H1 (cell line): ENCODE results near the gene NFKBIE. TPM values are rescaled to one million over a fixed set of nuclear protein-coding genes. Genes with fewer than 3 reads are reported as not detected.

ENCODE experiments used
- CTCF ChIA-PET: fragments of 300-600 bp; sonication (Branson Sonifier 250); formaldehyde crosslinking; loops from one replicate; lab custom pipeline; 2021; ENCODE audit not compliant: partially characterized antibody; lab: Charles Lee
- POLR2A ChIA-PET: fragments of 300-600 bp; sonication (Branson Sonifier 250); formaldehyde crosslinking; loops from one replicate; lab custom pipeline; 2021; ENCODE audit warnings: inconsistent platforms; ENCODE audit not compliant: partially characterized antibody; lab: Charles Lee
- DNase-seq, 2 experiments: peaks; one replicate each; pipeline versions ENCODE4 v3.0.0 to v3.0.0-alpha.2; 2010 to 2022; ENCODE audit warnings: low spot score in 2 of 2, low read depth in 1 of 2, mixed read lengths in 1 of 2
- FAIRE-seq: peaks from 2 replicates; lab custom pipeline; 2011; peaks lifted over from hg19 to GRCh38; lab: Jason Lieb, UNC
- H2AFZ ChIP-seq: 2 replicates; pipeline ENCODE4 v1.8.1; 2012; ENCODE audit warnings: low read length, inconsistent platforms
- H2AK5ac ChIP-seq: 2 replicates; pipeline ENCODE4 v1.6.1; 2013; ENCODE audit warnings: low read depth, low read length
- H2BK120ac ChIP-seq: replicated peaks from 2 replicates; pipeline ENCODE3; 2013; ENCODE audit warnings: low read depth, low read length, inconsistent platforms
- H2BK12ac ChIP-seq: 2 replicates; pipeline ENCODE4 v1.6.1; 2013; ENCODE audit warnings: low read depth, low read length
- H2BK15ac ChIP-seq: 2 replicates; pipeline ENCODE4 v1.6.1; 2013; ENCODE audit warnings: low read length
- H2BK20ac ChIP-seq: 2 replicates; pipeline ENCODE4 v1.6.1; 2013; ENCODE audit warnings: low read length
- H2BK5ac ChIP-seq: 2 replicates; pipeline ENCODE4 v1.6.1; 2013; ENCODE audit warnings: low read depth, low read length
- H3K14ac ChIP-seq: 2 replicates; pipeline ENCODE4 v1.6.1; 2013; ENCODE audit warnings: inconsistent platforms; ENCODE audit not compliant: insufficient read length
- H3K18ac ChIP-seq: 2 replicates; pipeline ENCODE4 v1.6.1; 2013; ENCODE audit warnings: low read length; ENCODE audit errors: extremely low read depth
- H3K23ac ChIP-seq: 2 replicates; pipeline ENCODE4 v1.6.1; 2013; ENCODE audit warnings: inconsistent platforms; ENCODE audit not compliant: insufficient read length
- H3K23me2 ChIP-seq: 2 replicates; pipeline ENCODE4 v1.6.1; 2013; ENCODE audit warnings: low read depth, low read length
- H3K27ac ChIP-seq: 2 replicates; pipeline ENCODE4 v1.6.1; 2011; ENCODE audit warnings: low read depth, low read length, inconsistent platforms
- H3K27me3 ChIP-seq, 4 experiments: replicated peaks in 1 of 4; 1 replicate in 1 of 4; 2 replicates in 3 of 4; pipeline versions ENCODE4 v1.6.1 to v1.8.1; 2011 to 2013; ENCODE audit warnings: low read length in 3 of 4, mild to moderate bottlenecking in 3 of 4, inconsistent platforms in 2 of 4, mixed read lengths in 2 of 4, moderate library complexity in 1 of 4; ENCODE audit not compliant: control insufficient read depth in 3 of 4, insufficient read depth in 3 of 4; ENCODE audit errors: extremely low read depth in 1 of 4
- H3K36me3 ChIP-seq, 4 experiments: 2 replicates each; pipeline versions ENCODE4 v1.6.1 to v1.8.1; 2011 to 2013; ENCODE audit warnings: mild to moderate bottlenecking in 4 of 4, low read length in 3 of 4, moderate library complexity in 2 of 4, control low read depth in 1 of 4, inconsistent platforms in 1 of 4; ENCODE audit not compliant: insufficient read depth in 4 of 4, control insufficient read depth in 2 of 4
- H3K4ac ChIP-seq: replicated peaks from 2 replicates; pipeline ENCODE3; 2013; ENCODE audit warnings: low read length, low read depth, mixed read lengths, inconsistent platforms; ENCODE audit not compliant: insufficient read length
- H3K4me1 ChIP-seq, 4 experiments: replicated peaks in 1 of 4; 1 replicate in 1 of 4; 2 replicates in 3 of 4; pipeline versions ENCODE4 v1.6.1 to v1.8.1; 2011 to 2013; ENCODE audit warnings: low read length in 3 of 4, inconsistent platforms in 2 of 4, mixed read lengths in 1 of 4; ENCODE audit not compliant: insufficient read depth in 4 of 4, control insufficient read depth in 3 of 4
- H3K4me2 ChIP-seq, 2 experiments: 2 replicates each; pipeline versions ENCODE4 v1.6.1 to v1.8.1; 2011 to 2013; ENCODE audit warnings: low read depth in 2 of 2, low read length in 2 of 2, control low read depth in 1 of 2, inconsistent platforms in 1 of 2, mild to moderate bottlenecking in 1 of 2; ENCODE audit not compliant: insufficient read depth in 1 of 2
- H3K4me3 ChIP-seq, 4 experiments: fragments of 200-600, 300-600 bp in 1 of 4; sonication (generic), shearing (Covaris generic), sonication (Bioruptor Twin) in 1 of 4; 2 replicates each; pipeline versions ENCODE4 v1.5.1 to v1.8.1; 2011 to 2016; ENCODE audit warnings: low read length in 4 of 4, low read depth in 3 of 4, control low read depth in 2 of 4, inconsistent platforms in 2 of 4, mild to moderate bottlenecking in 2 of 4, mixed read lengths in 1 of 4, moderate library complexity in 1 of 4; ENCODE audit not compliant: insufficient read depth in 2 of 4; ENCODE audit errors: extremely low read depth in 1 of 4
- H3K56ac ChIP-seq: replicated peaks from 2 replicates; pipeline ENCODE3; 2013; ENCODE audit warnings: low read depth, mild to moderate bottlenecking, mixed read lengths, low read length, inconsistent platforms; ENCODE audit not compliant: insufficient read length
- H3K79me1 ChIP-seq: 2 replicates; pipeline ENCODE4 v1.6.1; 2013; ENCODE audit warnings: low read depth, low read length, control low read depth
- H3K79me2 ChIP-seq, 2 experiments: 2 replicates each; pipeline versions ENCODE4 v1.6.1 to v1.8.1; 2012 to 2013; ENCODE audit warnings: low read length in 2 of 2, mild to moderate bottlenecking in 2 of 2, inconsistent platforms in 1 of 2; ENCODE audit not compliant: insufficient read depth in 2 of 2, control insufficient read depth in 1 of 2
- H3K9ac ChIP-seq, 4 experiments: replicated peaks in 1 of 4; 1 replicate in 1 of 4; 2 replicates in 3 of 4; pipeline versions ENCODE4 v1.6.1 to v1.8.1; 2011 to 2013; ENCODE audit warnings: low read depth in 3 of 4, low read length in 3 of 4, control low read depth in 2 of 4, mild to moderate bottlenecking in 2 of 4, moderate library complexity in 2 of 4, inconsistent platforms in 1 of 4; ENCODE audit errors: extremely low read depth in 1 of 4
- H3K9me3 ChIP-seq, 2 experiments: 2 replicates each; pipeline versions ENCODE4 v1.6.1 to v1.8.1; 2012 to 2013; ENCODE audit warnings: mild to moderate bottlenecking in 2 of 2, moderate library complexity in 2 of 2, control low read depth in 1 of 2, inconsistent platforms in 1 of 2, low read depth in 1 of 2, low read length in 1 of 2, mixed read lengths in 1 of 2; ENCODE audit not compliant: insufficient read depth in 2 of 2
- H4K20me1 ChIP-seq, 2 experiments: replicated peaks in 1 of 2; 2 replicates each; pipeline versions ENCODE3 to v1.8.1; 2011 to 2013; ENCODE audit warnings: inconsistent platforms in 2 of 2, low read length in 2 of 2, mild to moderate bottlenecking in 1 of 2; ENCODE audit not compliant: insufficient read depth in 2 of 2, control insufficient read depth in 1 of 2
- H4K5ac ChIP-seq: 2 replicates; pipeline ENCODE4 v1.6.1; 2013; ENCODE audit warnings: low read length, low read depth, mixed read lengths, inconsistent platforms; ENCODE audit not compliant: insufficient read length
- H4K8ac ChIP-seq: 2 replicates; pipeline ENCODE4 v1.8.0; 2013; ENCODE audit warnings: mild to moderate bottlenecking, moderate library complexity, low read length, inconsistent platforms; ENCODE audit not compliant: insufficient read depth; ENCODE audit errors: extremely low read depth
- H4K91ac ChIP-seq: replicated peaks from 2 replicates; pipeline ENCODE3; 2013; ENCODE audit warnings: low read length, mixed read lengths, inconsistent platforms; ENCODE audit not compliant: insufficient read length
- ASH2L ChIP-seq: fragments of 200-600, 300-600 bp; sonication (generic); IDR thresholded peaks from one replicate; pipeline ENCODE4 v1.7.1; 2017; ENCODE audit warnings: low read length
- BACH1 ChIP-seq: IDR thresholded peaks from 2 replicates; pipeline ENCODE4 v1.6.1; 2012; ENCODE audit warnings: low read length, improper control_type of control experiment
- CTBP2 ChIP-seq: IDR thresholded peaks from 2 replicates; pipeline ENCODE4 v1.7.0; 2011; ENCODE audit warnings: borderline replicate concordance, mild to moderate bottlenecking, moderate library complexity, mixed read lengths, low read length; ENCODE audit not compliant: insufficient read depth, insufficient read length
- CTCF ChIP-seq, 3 experiments: IDR thresholded peaks; 1 replicate in 2 of 3; 2 replicates in 1 of 3; pipeline versions ENCODE4 v1.5.1 to v1.6.1; 2011; ENCODE audit warnings: low read length in 3 of 3, mild to moderate bottlenecking in 3 of 3, inconsistent platforms in 2 of 3, low read depth in 1 of 3, moderate library complexity in 1 of 3; ENCODE audit not compliant: insufficient read depth in 1 of 3; ENCODE audit errors: control extremely low read depth in 1 of 3
- HDAC2 ChIP-seq, 2 experiments: fragments of 300-600 bp in 1 of 2; sonication (generic) in 1 of 2; IDR thresholded peaks; 2 replicates each; pipeline ENCODE4 v1.6.1; 2011 to 2012; ENCODE audit warnings: low read depth in 2 of 2, low read length in 2 of 2, mild to moderate bottlenecking in 2 of 2, moderate library complexity in 2 of 2, borderline replicate concordance in 1 of 2, inconsistent platforms in 1 of 2
- KDM1A ChIP-seq: fragments of 200-600, 300-600 bp; sonication (generic); IDR thresholded peaks from 2 replicates; pipeline ENCODE4 v1.7.1; 2016; ENCODE audit warnings: mild to moderate bottlenecking, low read length, borderline replicate concordance
- TCF12 ChIP-seq: IDR thresholded peaks from 2 replicates; pipeline ENCODE4 v1.6.1; 2011; ENCODE audit warnings: low read depth, mild to moderate bottlenecking, low read length
- WGBS, 2 experiments: shearing (Covaris generic) in 1 of 2; methylation state at CpG; one replicate each; pipeline versions ENCODE4 v1.1.6 to v1.1.7; 2013 to 2015; ENCODE audit warnings: low lambda C conversion rate in 2 of 2, mixed read lengths in 2 of 2, inconsistent platforms in 1 of 2, low coverage in 1 of 2, missing lambda C conversion rate in 1 of 2; ENCODE audit not compliant: insufficient replicate concordance in 2 of 2, insufficient coverage in 1 of 2, insufficient read length in 1 of 2; ENCODE audit errors: extremely low coverage in 1 of 2, missing lambda C conversion rate in 1 of 2; 5-methylcytosine and 5-hydroxymethylcytosine counted together
- polyA plus RNA-seq, 7 experiments: library from polyadenylated mRNA; depleted of rRNA in 3 of 7; stranded (reverse) in 5 of 7; unstranded in 2 of 7; fragments of >200 nt in 5 of 7; fragments of 200-250 nt in 2 of 7; gene quantifications; 1 replicate in 5 of 7; 2 replicates in 1 of 7; 4 replicates in 1 of 7; pipeline versions ENCODE4 v1.2.1 to v1.2.3, GENCODE V29; 2011 to 2013; ENCODE audit warnings: missing spikeins in 2 of 7, mixed read lengths in 2 of 7
- total RNA-seq: library from RNA; stranded (reverse); fragmentation: NEBNext Ultra II Directional; extraction: Animal tissue kit (Norgen Biotek cat#: 25700); gene quantifications from 2 replicates; pipeline ENCODE4 v1.2.1, GENCODE V29; 2021

The NFKBIE gene
- total and polyA plus RNA-seq, 2 of the 8 experiments (the other 6 are each of a cell fraction or from before 2014, with no cell fraction given), result 13.5 to 19.2 TPM

- H4K91ac ChIP-seq, result peak overlapping the region; percentile 95
- no peaks in the 10 kb centered on the region; the same call in 1 of the 2 replicates for H3K79me1 ChIP-seq
- FAIRE-seq, result no peak
- H3K27ac ChIP-seq, result peak overlapping the region; percentile 93
- peak overlapping the region; percentile 75 for H3K56ac ChIP-seq
- H4K5ac ChIP-seq, result peak overlapping the region; percentile 57
- peak overlapping the region; percentile 80 for H3K4ac ChIP-seq
- peaks cover 27 to 43% of the 10 kb centered on the region in 2 experiments for H3K79me2 ChIP-seq
- no peak overlapping the region for H2BK20ac ChIP-seq
- H3K4me2 ChIP-seq, result peak overlapping the region; percentile 92 to 96
- peaks cover 28 to 33% (median 29%) of the 10 kb centered on the region in 4 experiments for H3K36me3 ChIP-seq
- POLR2A ChIA-PET, result interaction anchor here (0.5 to 18.9 kb wide), 58 partner anchors 12 to 1193 kb away, joined by 3 to 581 read pairs (median 6); partner anchors contain the start of genes AARS2, CAPN11, CDC5L and CUL7
- H4K8ac ChIP-seq, result peak overlapping the region; percentile 95
- no peak overlapping the region for H3K14ac ChIP-seq
- H4K20me1 ChIP-seq, result peaks cover 29 to 33% of the 10 kb centered on the region in 2 experiments
- H3K9me3 ChIP-seq, result no peaks in the 10 kb centered on the region
- WGBS, 2 experiments, result 3% methylated on average over 50 of the region's 62 CpGs; no CpG with 5 or more reads in 1 of the 2 experiments
- H2BK12ac ChIP-seq, result peak overlapping the region; percentile 84; the same call in 1 of the 2 replicates
- CTCF ChIA-PET, result interaction anchor here (0.6 to 8.1 kb wide), 22 partner anchors 8 to 148 kb away, joined by 3 to 102 read pairs (median 5); partner anchors contain the start of genes MYMX, SLC29A1 and SLC35B2
- H2AFZ ChIP-seq, result peak overlapping the region; percentile 64; the same call in 1 of the 2 replicates
- peak overlapping the region; percentile 85 to 96 (median 90) for H3K9ac ChIP-seq
- H2BK5ac ChIP-seq, result peak overlapping the region; percentile 95
- peak overlapping the region; percentile 89 for H3K18ac ChIP-seq
- no peak overlapping the region for H2BK120ac ChIP-seq
- peaks cover 12% of the 10 kb centered on the region for H3K23me2 ChIP-seq
- peak overlapping the region; percentile 94 for H2AK5ac ChIP-seq
- H3K4me1 ChIP-seq, result peaks cover 7 to 18% (median 14%) of the 10 kb centered on the region in 4 experiments
- peak overlapping the region; percentile 55 to 100 (median 98) for H3K4me3 ChIP-seq
- H2BK15ac ChIP-seq, result peak overlapping the region; percentile 97; the same call in 1 of the 2 replicates
- no peaks in the 10 kb centered on the region for H3K27me3 ChIP-seq
- no peak overlapping the region for H3K23ac ChIP-seq
- peak; percentile 93 to 99 for DNase-seq
- TF ChIP-seq KDM1A (no peak), HDAC2 (IDR thresholded peaks at IDR 0.05; ENCODE audit: borderline replicate concordance in 1 of 2, low read depth in 2 of 2, low read length in 2 of 2) (peak in 1 of 2 experiments; percentile 19; a peak in 1 of 4 replicates), BACH1 (no peak), CTCF (IDR thresholded peaks at IDR 0.05; ENCODE audit: control extremely low read depth in 1 of 3, insufficient read depth in 1 of 3, low read depth in 1 of 3, low read length in 3 of 3) (peak; percentile 23 to 40 (median 37); a peak in 3 of 4 replicates), TCF12 (peak; percentile 84; the same call in 1 of the 2 replicates), ASH2L (peak; percentile 9), CTBP2 (peak; percentile 19)
Measured at GRCh38 chr6:44245912-44246662, 19.3 kb downstream of the NFKBIE start.
